Gastrocnemius medialis (tissue), 4 donors: ENCODE results near the gene SFXN5.

ENCODE experiments used
- POLR2A ChIP-seq, 2 donors: fragments of 450-650 bp; IDR thresholded peaks; one replicate each; pipeline ENCODE4 v1.6.1; 2017; ENCODE audit warnings: antibody characterized with exemption in 2 of 2, mild to moderate bottlenecking in 2 of 2, moderate library complexity in 2 of 2
- TF ChIP-seq, protein P1 (sequence below), 5 experiments: fragments of 450-650 bp in 3 of 5; fragments of 200-600 bp in 2 of 5; sonication (generic) in 2 of 5; IDR thresholded peaks in 4 of 5; conservative IDR thresholded peaks in 1 of 5; 1 replicate in 4 of 5; 2 replicates in 1 of 5; pipeline ENCODE4 v1.5.1; 2016 to 2019; ENCODE audit warnings: antibody characterized with exemption in 5 of 5, mild to moderate bottlenecking in 3 of 5, moderate library complexity in 3 of 5

DNA sequence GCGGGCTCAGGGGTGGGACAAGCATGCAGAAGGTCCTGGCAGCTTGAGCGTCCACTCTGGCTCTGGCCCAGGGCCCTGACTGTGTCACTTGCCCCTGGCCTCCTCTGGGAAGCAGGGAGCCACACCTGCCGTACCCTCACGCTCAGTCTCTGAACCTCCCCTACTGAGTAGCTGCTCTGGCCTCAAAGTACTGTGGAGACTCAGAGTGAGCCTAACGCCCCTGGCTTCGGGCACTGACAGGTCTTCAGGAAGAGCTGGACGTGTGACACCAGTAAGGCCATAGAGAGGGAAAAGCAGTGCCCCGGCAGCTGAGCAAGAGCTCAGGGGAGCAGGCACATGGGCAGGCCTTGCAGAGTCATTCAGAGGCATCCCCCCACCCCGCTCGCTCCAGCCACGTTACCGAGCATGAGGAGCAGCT is 73.3 kb downstream of the SFXN5 start:
- TF ChIP-seq, protein P1, sequence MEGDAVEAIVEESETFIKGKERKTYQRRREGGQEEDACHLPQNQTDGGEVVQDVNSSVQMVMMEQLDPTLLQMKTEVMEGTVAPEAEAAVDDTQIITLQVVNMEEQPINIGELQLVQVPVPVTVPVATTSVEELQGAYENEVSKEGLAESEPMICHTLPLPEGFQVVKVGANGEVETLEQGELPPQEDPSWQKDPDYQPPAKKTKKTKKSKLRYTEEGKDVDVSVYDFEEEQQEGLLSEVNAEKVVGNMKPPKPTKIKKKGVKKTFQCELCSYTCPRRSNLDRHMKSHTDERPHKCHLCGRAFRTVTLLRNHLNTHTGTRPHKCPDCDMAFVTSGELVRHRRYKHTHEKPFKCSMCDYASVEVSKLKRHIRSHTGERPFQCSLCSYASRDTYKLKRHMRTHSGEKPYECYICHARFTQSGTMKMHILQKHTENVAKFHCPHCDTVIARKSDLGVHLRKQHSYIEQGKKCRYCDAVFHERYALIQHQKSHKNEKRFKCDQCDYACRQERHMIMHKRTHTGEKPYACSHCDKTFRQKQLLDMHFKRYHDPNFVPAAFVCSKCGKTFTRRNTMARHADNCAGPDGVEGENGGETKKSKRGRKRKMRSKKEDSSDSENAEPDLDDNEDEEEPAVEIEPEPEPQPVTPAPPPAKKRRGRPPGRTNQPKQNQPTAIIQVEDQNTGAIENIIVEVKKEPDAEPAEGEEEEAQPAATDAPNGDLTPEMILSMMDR (IDR thresholded peaks at IDR 0.05 in 4 of 5, conservative IDR thresholded peaks at IDR 0.05 in 1 of 5), result no peak
- TF ChIP-seq POLR2A (IDR thresholded peaks at IDR 0.05), result no peak
